CD4-positive, alpha-beta T cell treated with Interleukin-4 for 4 hours (primary cell): ENCODE results near the gene ATP11A.
"Not testable (repeated sequence)": the region's sequence is repeated elsewhere in the genome, so short reads cannot be mapped to it uniquely, and the experiment has no call there.

ENCODE experiments used
- DNase-seq: peaks from one replicate; pipeline ENCODE4 v3.0.0-alpha.2; 2020

ATP11A gene

GRCh38 chr13:112693831-112694497 is 4.1 kb downstream of the ATP11A start:
- DNase-seq: no peak

GRCh38 chr13:112695121-112695520 is 5.3 kb downstream of the ATP11A start:
- DNase-seq: no peak

GRCh38 chr13:112696001-112696868 is 6.4 kb downstream of the ATP11A start:
- DNase-seq: no peak

GRCh38 chr13:112696869-112697465 is 7.1 kb downstream of the ATP11A start:
- no peak for DNase-seq

- no peak for DNase-seq
Observed at GRCh38 chr13:112697756-112698655, 8.2 kb downstream of the ATP11A start.

GRCh38 chr13:112699322-112699918 is 9.6 kb downstream of the ATP11A start:
- no peak for DNase-seq

GRCh38 chr13:112700291-112701060 is 10.6 kb downstream of the ATP11A start:
- no peak for DNase-seq

GRCh38 chr13:112702341-112702985 is 12.6 kb downstream of the ATP11A start:
- DNase-seq: no peak

GRCh38 chr13:112702986-112703379 is 13.1 kb downstream of the ATP11A start:
- DNase-seq: no peak

GRCh38 chr13:112703449-112704284 is 13.8 kb downstream of the ATP11A start:
- DNase-seq: no peak

- DNase-seq: no peak
Observed at GRCh38 chr13:112704308-112705145, 14.7 kb downstream of the ATP11A start.

GRCh38 chr13:112705286-112705685 is 15.4 kb downstream of the ATP11A start:
- DNase-seq: no peak

GRCh38 chr13:112706171-112706570 is 16.3 kb downstream of the ATP11A start:
- DNase-seq: no peak

GRCh38 chr13:112708560-112709240 is 18.9 kb downstream of the ATP11A start:
- DNase-seq: no peak

- DNase-seq: not testable (repeated sequence)
Observed at GRCh38 chr13:112709316-112709715, 19.5 kb downstream of the ATP11A start.

GRCh38 chr13:112709825-112710783 is 20.3 kb downstream of the ATP11A start:
- no peak for DNase-seq

- no peak for DNase-seq
Observed at GRCh38 chr13:112710855-112711527, 21.2 kb downstream of the ATP11A start.
